Mesangial cell (primary cell): Measurements from ENCODE around the gene ZNF292. TPM values are rescaled to one million over a fixed set of nuclear protein-coding genes. Genes with fewer than 3 reads are reported as not detected.

Experiments
- total RNA-seq: library from RNA; depleted of rRNA; stranded (reverse); fragments of >200 nt; gene quantifications from 2 replicates; pipeline ENCODE4 v1.2.3, GENCODE V29; 2015

The ZNF292 gene
- total RNA-seq: 5.7 and 10.9 TPM in 2 replicates

DNA sequence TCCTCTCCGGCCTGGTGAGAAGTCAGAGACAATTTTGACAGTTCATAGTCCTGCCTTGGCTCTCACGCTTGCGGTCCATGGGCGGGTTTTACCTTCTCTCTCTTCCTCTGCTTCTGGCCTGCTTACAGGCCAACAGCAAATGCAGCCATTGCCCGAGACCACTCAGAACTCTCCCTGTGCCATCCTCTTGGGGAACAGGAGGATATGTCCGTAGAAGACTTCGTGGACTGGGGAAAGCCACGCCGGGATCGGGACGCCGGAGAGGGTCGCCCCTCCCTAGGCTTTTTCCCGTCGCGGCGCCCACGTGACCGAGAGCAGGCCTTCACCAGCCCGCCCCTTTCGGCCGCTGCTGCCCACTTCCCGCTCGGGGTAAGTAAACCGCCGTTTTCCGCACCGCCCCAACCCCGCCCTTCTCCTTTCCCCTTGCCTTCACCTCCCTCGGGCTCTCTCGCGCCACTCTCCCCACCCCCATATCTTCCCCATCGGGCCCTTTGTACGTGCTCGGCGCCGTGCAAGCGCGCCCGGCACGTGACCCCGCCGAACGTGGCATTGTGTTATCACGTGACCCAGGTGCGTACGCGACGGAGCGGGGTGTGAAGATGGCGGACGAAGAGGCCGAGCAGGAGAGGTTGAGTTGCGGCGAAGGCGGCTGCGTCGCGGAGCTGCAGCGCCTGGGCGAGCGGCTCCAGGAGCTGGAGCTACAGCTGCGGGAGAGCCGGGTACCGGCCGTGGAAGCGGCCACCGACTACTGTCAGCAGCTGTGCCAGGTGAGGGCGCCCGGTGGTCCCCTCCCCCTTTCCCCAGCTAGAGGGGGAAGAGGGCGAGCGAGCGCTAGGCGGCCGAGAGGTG lies at the start of gene ZNF292:
TSS of gene ZNF292 (plus strand) at position 573 of the 849 bp plus-strand sequence. CDS start at position 600, 27 bp downstream.

Other genes starting within 250 kb of the ZNF292 start
- not detected in 2 replicates for gene HTR1E, start 218.0 kb upstream of the ZNF292 start, total RNA-seq
- gene CGA, start 60.5 kb upstream of the ZNF292 start, total RNA-seq: not detected in 2 replicates
- gene SMIM8, start 167.0 kb downstream of the ZNF292 start, total RNA-seq: 2.0 and 2.7 TPM in 2 replicates
- gene GJB7, start 173.7 kb downstream of the ZNF292 start, total RNA-seq: not detected in 2 replicates
- gene C6orf163, start 189.2 kb downstream of the ZNF292 start, total RNA-seq: 1.6 TPM in 1 of 2 replicates, not detected in the other